HG03280 (cell line): ENCODE results near the gene ZNF423.
A peak's percentile ranks its signal among the peaks of the same experiment; 100 is the strongest.

Source experiments
- ATAC-seq: cut with Tn5 transposase; IDR thresholded peaks from one replicate; pipeline ENCODE4 v1.9.1; 2021; ENCODE audit warnings: mild to moderate bottlenecking, moderate library complexity; ENCODE audit not compliant: unreplicated experiment

Gene ZNF423

GRCh38 chr16:49456763-49457162 is 399.1 kb downstream of the ZNF423 start:
- ATAC-seq: no peak

GRCh38 chr16:49455991-49456745 is 399.7 kb downstream of the ZNF423 start:
- no peak for ATAC-seq

GRCh38 chr16:49455181-49455990 is 400.5 kb downstream of the ZNF423 start:
- ATAC-seq: no peak

GRCh38 chr16:49454426-49455180 is 401.3 kb downstream of the ZNF423 start:
- no peak for ATAC-seq

- ATAC-seq: no peak
Measured at GRCh38 chr16:49453983-49454382, 401.9 kb downstream of the ZNF423 start.

- no peak for ATAC-seq
Measured at GRCh38 chr16:49453021-49453420, 402.9 kb downstream of the ZNF423 start.

GRCh38 chr16:49452578-49452977 is 403.3 kb downstream of the ZNF423 start:
- ATAC-seq: no peak

GRCh38 chr16:49452108-49452507 is 403.8 kb downstream of the ZNF423 start:
- no peak for ATAC-seq

GRCh38 chr16:49446805-49447204 is 409.1 kb downstream of the ZNF423 start:
- ATAC-seq: no peak

- no peak for ATAC-seq
Measured at GRCh38 chr16:49443576-49443975, 412.3 kb downstream of the ZNF423 start.

- ATAC-seq: no peak
Measured at GRCh38 chr16:49442805-49443204, 413.1 kb downstream of the ZNF423 start.

- ATAC-seq: peak; percentile 86
Measured at GRCh38 chr16:49441366-49441780, 414.5 kb downstream of the ZNF423 start.

- no peak for ATAC-seq
Measured at GRCh38 chr16:49440156-49441065, 415.5 kb downstream of the ZNF423 start.

GRCh38 chr16:49439676-49440075 is 416.2 kb downstream of the ZNF423 start:
- no peak for ATAC-seq

- ATAC-seq: no peak
Measured at GRCh38 chr16:49439050-49439449, 416.9 kb downstream of the ZNF423 start.
